ENCODE data around the gene HSD17B3. TPM values are rescaled to one million over a fixed set of nuclear protein-coding genes. Genes with fewer than 3 reads are reported as not detected.
A peak's percentile ranks its signal among the peaks of the same experiment; 100 is the strongest.
"Not testable (repeated sequence)": the region's sequence is repeated elsewhere in the genome, so short reads cannot be mapped to it uniquely, and the experiment has no call there.

HSD17B3 gene
- total RNA-seq, 4 donors from 2014 or later: 2.0 to 6.0 (median 2.2) TPM; not detected in 1

DNA sequence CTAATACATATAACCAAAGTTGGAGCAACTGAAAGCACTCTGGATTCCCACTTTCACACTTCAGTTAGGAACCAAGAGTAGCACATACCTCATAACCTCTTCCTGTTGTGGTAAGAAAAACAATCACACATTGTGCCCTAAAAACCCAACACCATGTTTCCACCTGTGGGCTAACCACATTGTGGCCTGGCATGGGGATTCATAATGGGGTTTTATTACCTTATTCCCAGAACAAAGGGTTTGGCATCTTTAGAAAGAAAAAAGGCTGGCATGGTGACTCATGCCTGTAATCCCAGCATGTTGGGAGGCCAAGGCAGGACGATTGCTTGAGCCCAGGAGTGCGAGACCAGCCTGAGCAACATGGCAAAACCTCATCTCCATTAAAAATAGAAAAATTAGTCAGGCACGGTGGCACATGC, 60.6 kb downstream of the HSD17B3 start:
- Histone ChIP-seq H3K27me3 (no peaks in the 10 kb centered on the region), H3K36me3 (no peaks in the 10 kb centered on the region), H3K4me3 (replicated peaks in 1 of 3) (no peak overlapping the region), H3K9me3 (no peaks in the 10 kb centered on the region), H3K4me1 (peaks cover 26 to 53% of the 10 kb centered on the region in 2 donors), H3K27ac (no peak overlapping the region)
- 81 to 82% methylated on average over 3 of the region's 3 CpGs for WGBS, 2 donors
- DNase-seq: no peak
- intact Hi-C loops (cut with DNase I): no loop called here
- TF ChIP-seq, protein P1, sequence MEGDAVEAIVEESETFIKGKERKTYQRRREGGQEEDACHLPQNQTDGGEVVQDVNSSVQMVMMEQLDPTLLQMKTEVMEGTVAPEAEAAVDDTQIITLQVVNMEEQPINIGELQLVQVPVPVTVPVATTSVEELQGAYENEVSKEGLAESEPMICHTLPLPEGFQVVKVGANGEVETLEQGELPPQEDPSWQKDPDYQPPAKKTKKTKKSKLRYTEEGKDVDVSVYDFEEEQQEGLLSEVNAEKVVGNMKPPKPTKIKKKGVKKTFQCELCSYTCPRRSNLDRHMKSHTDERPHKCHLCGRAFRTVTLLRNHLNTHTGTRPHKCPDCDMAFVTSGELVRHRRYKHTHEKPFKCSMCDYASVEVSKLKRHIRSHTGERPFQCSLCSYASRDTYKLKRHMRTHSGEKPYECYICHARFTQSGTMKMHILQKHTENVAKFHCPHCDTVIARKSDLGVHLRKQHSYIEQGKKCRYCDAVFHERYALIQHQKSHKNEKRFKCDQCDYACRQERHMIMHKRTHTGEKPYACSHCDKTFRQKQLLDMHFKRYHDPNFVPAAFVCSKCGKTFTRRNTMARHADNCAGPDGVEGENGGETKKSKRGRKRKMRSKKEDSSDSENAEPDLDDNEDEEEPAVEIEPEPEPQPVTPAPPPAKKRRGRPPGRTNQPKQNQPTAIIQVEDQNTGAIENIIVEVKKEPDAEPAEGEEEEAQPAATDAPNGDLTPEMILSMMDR (IDR thresholded peaks at IDR 0.05): no peak
- TF ChIP-seq POLR2A (IDR thresholded peaks at IDR 0.05): no peak

- Histone ChIP-seq H3K4me1 (peaks cover 14 to 52% of the 10 kb centered on the region in 2 donors), H3K4me3 (replicated peaks in 1 of 3) (no peak overlapping the region), H3K27ac (peak overlapping the region in 1 of 3 donors; percentile 16), H3K36me3 (no peaks in the 10 kb centered on the region), H3K27me3 (no peaks in the 10 kb centered on the region), H3K9me3 (no peaks in the 10 kb centered on the region)
- no peak for DNase-seq
- intact Hi-C loops (cut with DNase I): no loop called here
- 65 to 70% methylated on average over 5 of the region's 5 CpGs for WGBS, 2 donors
- TF ChIP-seq, protein P1 (IDR thresholded peaks at IDR 0.05): no peak
- no peak for TF ChIP-seq POLR2A (IDR thresholded peaks at IDR 0.05)
These were observed 65.0 kb downstream of the HSD17B3 start for GRCh38 chr9:96236854-96237550.

GRCh38 chr9:96236337-96236736, 65.6 kb downstream of the HSD17B3 start:
- H3K27me3 ChIP-seq; H3K4me3 ChIP-seq (replicated peaks in 1 of 3); H3K9me3 ChIP-seq; DNase-seq; H3K36me3 ChIP-seq; intact Hi-C loops (cut with DNase I): not testable (repeated sequence)
- Histone ChIP-seq H3K4me1 (peaks cover 14 to 51% of the 10 kb centered on the region in 2 donors), H3K27ac (peak overlapping the region in 1 of 3 donors; percentile 16)
- 93% methylated on average over 6 of the region's 6 CpGs for WGBS, 2 donors

DNA sequence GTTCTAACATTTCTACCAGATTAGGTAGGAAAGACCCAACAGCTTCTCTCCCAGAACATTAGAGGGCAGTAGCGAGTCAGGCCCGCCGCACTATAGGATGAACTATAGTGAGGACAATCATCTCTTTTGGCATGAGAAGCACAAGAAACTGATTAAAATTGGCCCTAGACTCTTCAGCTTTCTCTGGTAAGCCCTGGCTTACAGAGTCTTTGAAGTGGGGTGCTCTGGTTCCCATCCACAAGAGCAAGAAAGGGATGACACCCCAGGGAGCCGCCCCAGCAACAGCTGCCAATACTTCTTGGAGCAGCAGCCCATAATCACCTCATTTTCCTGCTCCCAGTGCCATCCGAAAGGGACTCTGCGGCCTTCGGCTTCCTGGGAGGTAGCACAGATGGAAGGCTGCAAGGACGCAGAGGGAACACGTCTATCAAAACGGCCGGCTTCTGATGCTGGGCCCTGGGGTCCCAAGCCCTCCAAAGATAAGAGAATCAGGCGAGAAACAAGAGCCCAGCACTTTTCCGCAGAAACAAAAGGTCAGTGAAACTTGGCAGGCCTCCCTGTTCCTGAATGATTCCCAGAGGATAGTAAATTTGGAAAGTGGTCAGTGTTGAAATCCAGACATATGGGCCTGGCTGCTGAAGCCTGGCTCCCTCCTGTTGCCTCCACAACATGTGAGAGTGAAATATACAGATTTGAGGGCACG, 69.3 kb downstream of the HSD17B3 start:
- Histone ChIP-seq H3K4me1 (peaks cover 3 to 26% of the 10 kb centered on the region in 2 donors), H3K4me3 (replicated peaks in 1 of 3) (no peak overlapping the region), H3K9me3 (no peaks in the 10 kb centered on the region), H3K36me3 (no peaks in the 10 kb centered on the region), H3K27me3 (no peaks in the 10 kb centered on the region), H3K27ac (peak overlapping the region; percentile 15 to 47 (median 40))
- intact Hi-C loops (cut with DNase I): loop anchor here (5.0 kb wide), 1 partner anchor 85 kb away; no protein-coding TSS in a partner anchor
- WGBS, 2 donors: 50 to 52% methylated on average over 13 to 14 of the region's 14 CpGs
- DNase-seq: peak; percentile 47 to 62
- no peak for TF ChIP-seq POLR2A (IDR thresholded peaks at IDR 0.05)
- TF ChIP-seq, protein P1 (IDR thresholded peaks at IDR 0.05): peak; percentile 72 to 96 (median 90)

- H3K27ac ChIP-seq: peak overlapping the region in 2 of 3 donors; percentile 15 to 40
- no peak overlapping the region for H3K4me3 ChIP-seq (replicated peaks in 1 of 3)
- WGBS, 2 donors: 66 to 69% methylated on average over 11 of the region's 11 CpGs
- no peaks in the 10 kb centered on the region for H3K27me3 ChIP-seq
- no peaks in the 10 kb centered on the region for H3K36me3 ChIP-seq
- H3K4me1 ChIP-seq: peaks cover 3 to 24% of the 10 kb centered on the region in 2 donors
- TF ChIP-seq, protein P1 (IDR thresholded peaks at IDR 0.05): no peak
- TF ChIP-seq POLR2A (IDR thresholded peaks at IDR 0.05): no peak
- intact Hi-C loops (cut with DNase I): loop anchor here (5.0 kb wide), 1 partner anchor 85 kb away; no protein-coding TSS in a partner anchor
- H3K9me3 ChIP-seq: no peaks in the 10 kb centered on the region
- no peak for DNase-seq
These were observed 69.8 kb downstream of the HSD17B3 start for GRCh38 chr9:96232164-96232538.

Data from thyroid gland (tissue), 4 donors.